ENCODE data around the gene CPHXL.

CPHXL gene

GRCh38 chr16:75697571-75697970 is 28.7 kb downstream of the CPHXL start:
- DNase-seq = no peak

GRCh38 chr16:75695708-75696107 is 30.6 kb downstream of the CPHXL start:
- no peak for DNase-seq

GRCh38 chr16:75687361-75687760 is 38.9 kb downstream of the CPHXL start:
- no peak for DNase-seq

- DNase-seq = no peak
These were observed 44.0 kb downstream of the CPHXL start for GRCh38 chr16:75682308-75682707.

- DNase-seq = no peak
These were observed 46.9 kb downstream of the CPHXL start for GRCh38 chr16:75679366-75679765.

- no peak for DNase-seq
These were observed 49.4 kb downstream of the CPHXL start, which contains the start of gene CPHXL2 for GRCh38 chr16:75676909-75677308. Gene CPHXL2 (minus strand): TSS chr16:75677009. CDS start chr16:75676999, 10 bp downstream.

GRCh38 chr16:75667503-75667902 is 58.8 kb downstream of the CPHXL start:
- DNase-seq = no peak
